Fibroblast of villous mesenchyme (primary cell): ENCODE data around the gene OLIG3. TPM values are rescaled to one million over a fixed set of nuclear protein-coding genes. Genes with fewer than 3 reads are reported as not detected.

ENCODE experiments used
- DNase-seq: peaks from one replicate; pipeline ENCODE4 v3.0.0-alpha.2; 2010; ENCODE audit warnings: low read depth
- H3K4me3 ChIP-seq: 2 replicates; pipeline ENCODE4 v1.5.1; 2011; ENCODE audit warnings: low read depth, mild to moderate bottlenecking, low read length
- total RNA-seq: library from RNA; depleted of rRNA; stranded (reverse); fragments of >200 nt; gene quantifications from 2 replicates; pipeline ENCODE4 v1.2.3, GENCODE V29; 2012
- TF ChIP-seq, protein P1 (sequence below): IDR thresholded peaks from 2 replicates; pipeline ENCODE4 v1.5.1; 2012; ENCODE audit warnings: low read depth, mild to moderate bottlenecking, low read length; ENCODE audit not compliant: insufficient read depth

Gene OLIG3
- total RNA-seq, 1 donor = not detected

DNA sequence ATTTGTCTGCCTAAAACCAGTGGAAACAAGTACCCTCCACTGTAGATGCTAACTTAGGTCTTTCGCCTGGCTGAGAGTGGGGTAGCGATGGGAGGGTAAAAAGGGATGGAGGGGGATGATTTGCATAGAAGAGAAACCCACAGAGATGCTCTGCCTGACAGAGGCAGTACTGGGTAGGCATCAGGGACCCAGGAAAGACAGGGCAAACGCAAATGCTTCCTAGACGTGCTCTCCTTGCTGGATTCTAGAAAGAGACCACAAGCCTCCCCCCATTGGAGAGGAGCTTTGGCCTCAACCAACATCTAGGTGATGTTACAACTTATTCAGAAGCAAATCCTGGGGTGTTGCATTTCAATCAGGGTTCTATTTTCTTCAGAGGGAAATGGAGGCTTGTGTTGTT lies 3.2 kb downstream of the OLIG3 start:
- TF ChIP-seq, protein P1, sequence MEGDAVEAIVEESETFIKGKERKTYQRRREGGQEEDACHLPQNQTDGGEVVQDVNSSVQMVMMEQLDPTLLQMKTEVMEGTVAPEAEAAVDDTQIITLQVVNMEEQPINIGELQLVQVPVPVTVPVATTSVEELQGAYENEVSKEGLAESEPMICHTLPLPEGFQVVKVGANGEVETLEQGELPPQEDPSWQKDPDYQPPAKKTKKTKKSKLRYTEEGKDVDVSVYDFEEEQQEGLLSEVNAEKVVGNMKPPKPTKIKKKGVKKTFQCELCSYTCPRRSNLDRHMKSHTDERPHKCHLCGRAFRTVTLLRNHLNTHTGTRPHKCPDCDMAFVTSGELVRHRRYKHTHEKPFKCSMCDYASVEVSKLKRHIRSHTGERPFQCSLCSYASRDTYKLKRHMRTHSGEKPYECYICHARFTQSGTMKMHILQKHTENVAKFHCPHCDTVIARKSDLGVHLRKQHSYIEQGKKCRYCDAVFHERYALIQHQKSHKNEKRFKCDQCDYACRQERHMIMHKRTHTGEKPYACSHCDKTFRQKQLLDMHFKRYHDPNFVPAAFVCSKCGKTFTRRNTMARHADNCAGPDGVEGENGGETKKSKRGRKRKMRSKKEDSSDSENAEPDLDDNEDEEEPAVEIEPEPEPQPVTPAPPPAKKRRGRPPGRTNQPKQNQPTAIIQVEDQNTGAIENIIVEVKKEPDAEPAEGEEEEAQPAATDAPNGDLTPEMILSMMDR = no peak
- H3K4me3 ChIP-seq = no peak overlapping the region
- DNase-seq = no peak

DNA sequence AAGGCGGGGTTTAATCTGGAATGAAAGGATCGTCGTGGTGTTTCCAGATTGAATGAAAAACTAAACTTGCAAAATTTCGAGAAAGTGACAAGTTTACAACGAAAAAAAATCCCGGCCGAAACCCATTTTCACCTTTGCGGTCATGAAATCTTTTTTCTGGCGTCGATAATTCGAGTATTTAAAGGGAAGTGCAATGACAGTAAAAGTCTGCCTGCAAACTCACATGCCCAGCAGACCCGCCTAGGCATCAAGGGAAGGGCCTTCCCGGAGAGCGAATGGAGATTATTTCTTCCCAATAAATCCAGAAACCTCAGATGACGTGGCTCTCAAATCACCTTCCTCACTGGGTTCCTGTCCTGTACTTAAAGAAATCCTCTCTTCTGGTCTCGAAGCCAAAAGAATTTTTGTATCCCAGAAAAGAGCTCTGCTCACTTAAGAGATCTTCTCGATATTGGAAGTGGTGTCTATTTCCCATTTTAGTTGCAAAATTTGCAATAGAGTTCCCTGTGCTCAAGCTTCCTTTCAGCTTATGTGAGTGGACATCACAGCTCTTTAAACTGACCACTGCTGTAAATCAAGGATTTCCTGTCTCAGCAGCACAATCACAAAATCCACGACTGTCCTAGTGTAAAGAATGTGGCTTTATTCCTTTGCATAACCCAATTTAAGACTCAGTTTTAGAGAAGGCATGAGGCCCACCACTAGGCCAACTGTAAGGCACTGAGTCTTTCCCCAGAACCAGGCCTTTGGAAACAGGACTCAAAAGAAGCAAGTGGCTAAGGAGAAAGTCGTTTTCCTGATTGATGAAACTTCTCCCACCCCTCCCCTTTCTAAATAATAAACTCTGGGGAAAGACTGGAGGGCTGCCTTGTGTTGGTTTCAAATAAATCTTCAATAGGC lies 3.9 kb downstream of the OLIG3 start:
- DNase-seq = no peak
- TF ChIP-seq, protein P1 = no peak

DNA sequence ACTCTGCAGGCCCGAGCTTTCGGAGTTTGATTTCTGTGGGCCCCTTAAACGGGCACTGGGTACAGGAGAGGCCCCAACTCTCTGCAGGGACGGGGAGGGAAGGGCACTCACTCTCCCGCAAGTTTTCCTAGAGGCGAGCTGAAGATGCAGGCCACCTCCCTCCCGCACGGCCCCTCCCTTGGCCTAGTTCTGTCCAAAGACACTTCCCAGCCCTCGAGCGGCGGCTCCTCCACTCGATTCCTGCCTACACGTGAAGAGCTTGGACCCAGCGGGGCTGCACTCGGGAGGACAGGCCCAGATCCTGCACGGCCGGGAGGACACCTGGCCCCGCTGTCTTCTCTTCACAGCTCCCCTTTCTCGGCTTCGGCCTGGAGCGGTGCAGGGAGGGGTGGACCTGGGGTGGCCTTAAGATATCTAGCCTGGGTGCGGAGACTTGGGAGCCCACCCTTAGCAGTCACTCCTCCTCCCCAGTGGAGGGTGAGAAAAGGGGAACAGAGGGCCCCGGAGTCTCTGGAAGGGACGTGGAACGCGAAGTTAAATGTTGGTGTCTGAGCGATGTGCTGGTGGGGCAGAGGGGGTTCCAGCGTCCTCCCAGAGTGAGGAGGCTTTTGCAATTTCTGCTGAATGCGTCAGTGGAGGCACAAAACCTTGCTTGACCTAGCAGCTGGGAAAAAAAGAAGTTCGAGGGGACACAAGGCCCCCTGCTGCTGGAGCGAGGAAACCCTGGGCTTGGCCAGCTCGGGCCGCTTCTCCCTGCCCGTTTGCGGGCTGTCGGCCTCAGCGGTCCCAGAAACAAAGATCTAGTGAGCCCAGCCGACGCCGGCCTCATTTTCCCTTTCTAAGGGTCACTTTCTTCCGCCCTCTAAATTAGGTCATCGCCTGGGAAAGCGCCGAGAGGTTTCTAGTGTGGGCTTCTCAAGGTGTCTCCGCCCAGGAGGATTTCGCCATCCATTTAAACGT lies 4.9 kb downstream of the OLIG3 start:
- TF ChIP-seq, protein P1 = no peak
- H3K4me3 ChIP-seq = no peak overlapping the region
- DNase-seq = no peak

More for the DNA sequence above, 3.9 kb downstream of the OLIG3 start:
- no peak overlapping the region for H3K4me3 ChIP-seq

DNA sequence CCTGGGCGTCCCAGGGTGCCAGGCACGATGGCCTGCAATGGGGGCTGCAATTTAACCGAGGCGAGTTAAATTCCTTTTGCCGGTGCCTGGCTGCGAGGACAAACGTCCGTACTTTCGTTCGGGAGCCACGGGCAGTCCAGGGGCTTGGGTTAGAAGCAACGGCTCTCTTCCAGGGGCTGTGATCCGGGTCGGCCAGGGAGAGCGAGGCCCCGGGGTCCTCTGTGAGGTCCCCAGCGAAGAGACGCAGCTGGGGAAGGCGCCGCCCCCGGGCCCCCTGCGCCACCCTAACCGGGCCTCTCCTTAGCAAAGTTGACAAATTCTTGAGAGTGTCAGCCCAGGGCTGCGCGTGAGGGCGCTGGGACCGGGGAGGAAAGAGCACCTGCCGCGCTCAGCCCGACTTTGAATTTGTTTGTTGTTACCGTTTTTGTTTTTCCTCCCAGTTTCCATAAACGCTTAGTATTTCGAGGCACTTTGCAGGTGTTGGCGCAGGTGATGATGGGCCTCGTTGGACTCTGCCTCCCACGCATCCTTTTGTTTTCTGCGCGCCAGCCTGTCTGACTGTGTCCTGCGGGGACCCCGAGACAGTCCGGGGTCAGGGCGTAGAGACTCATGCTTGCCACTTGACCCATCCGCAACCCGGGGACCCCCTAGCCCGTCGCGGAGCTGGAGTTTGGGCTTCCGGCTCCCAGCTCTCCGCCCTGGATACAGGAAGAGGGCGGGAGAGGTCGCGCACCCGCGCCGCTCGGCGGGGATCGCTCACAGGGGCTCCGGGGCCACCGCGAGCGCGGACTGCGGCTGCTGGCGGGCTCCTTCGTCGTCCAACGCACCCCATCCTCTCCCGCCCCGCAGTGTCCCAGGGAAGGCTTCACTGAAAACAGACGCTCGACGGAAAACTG lies 5.8 kb downstream of the OLIG3 start:
- TF ChIP-seq, protein P1 = no peak
- no peak overlapping the region for H3K4me3 ChIP-seq
- no peak for DNase-seq

DNA sequence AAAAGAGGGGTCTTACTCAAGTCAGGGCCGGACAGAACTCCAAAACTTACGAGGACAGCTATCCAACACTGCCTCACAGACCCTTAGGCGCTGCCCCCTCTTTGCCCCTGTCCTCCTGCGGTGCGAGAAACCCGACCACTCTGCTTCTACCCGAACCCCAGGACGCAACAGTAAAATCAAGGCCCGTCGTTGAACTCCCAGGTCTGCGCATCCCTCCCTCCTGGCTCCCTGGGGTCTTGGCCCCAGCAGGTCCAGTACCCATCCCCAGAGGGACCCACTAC lies 6.4 kb downstream of the OLIG3 start:
- TF ChIP-seq, protein P1 = no peak
- no peak for DNase-seq
- H3K4me3 ChIP-seq = no peak overlapping the region
